DND-41 (cell line): ENCODE data around the gene USP24.

ENCODE experiments used
- ATAC-seq: fragments of 200-7000 bp; cut with Tn5 transposase; 3 replicates; pipeline ENCODE4 v1.9.1; 2021; ENCODE audit warnings: low read depth; ENCODE audit not compliant: insufficient read depth
- DNase-seq: peaks from one replicate; pipeline ENCODE4 v3.0.0-alpha.2; 2020
- H2AFZ ChIP-seq: 2 replicates; pipeline ENCODE4 v1.6.0; 2012; ENCODE audit warnings: low read depth, low read length
- H3K27ac ChIP-seq: 2 replicates; pipeline ENCODE4 v1.5.1; 2012; ENCODE audit warnings: low read length, inconsistent platforms
- H3K27me3 ChIP-seq: fragments of 200-600 bp; sonication (generic); 2 replicates; pipeline ENCODE4 v1.6.0; 2012; ENCODE audit warnings: low read length, mild to moderate bottlenecking, inconsistent platforms; ENCODE audit not compliant: insufficient read depth, poor library complexity
- H3K36me3 ChIP-seq: 2 replicates; pipeline ENCODE4 v1.5.1; 2012; ENCODE audit warnings: low read length, inconsistent platforms; ENCODE audit not compliant: insufficient read depth
- H3K4me1 ChIP-seq: 2 replicates; pipeline ENCODE4 v1.5.1; 2012; ENCODE audit warnings: mild to moderate bottlenecking, low read length; ENCODE audit not compliant: insufficient read depth
- H3K4me2 ChIP-seq: 2 replicates; pipeline ENCODE4 v1.6.0; 2012; ENCODE audit warnings: mild to moderate bottlenecking, moderate library complexity, low read length, inconsistent platforms; ENCODE audit not compliant: insufficient read depth
- H3K4me3 ChIP-seq, 2 experiments: fragments of 200-600 bp in 1 of 2; shearing (Covaris generic) in 1 of 2; 2 replicates each; pipeline ENCODE4 v1.5.1; 2012 to 2016; ENCODE audit warnings: inconsistent platforms in 2 of 2, low read length in 2 of 2, mild to moderate bottlenecking in 2 of 2, low read depth in 1 of 2, moderate library complexity in 1 of 2
- H3K79me2 ChIP-seq: 2 replicates; pipeline ENCODE4 v1.6.0; 2012; ENCODE audit warnings: low read length, inconsistent platforms; ENCODE audit not compliant: insufficient read depth
- H3K9ac ChIP-seq: 2 replicates; pipeline ENCODE4 v1.6.0; 2012; ENCODE audit warnings: low read depth, mild to moderate bottlenecking, inconsistent platforms, low read length, moderate library complexity
- H3K9me3 ChIP-seq: 2 replicates; pipeline ENCODE4 v1.5.1; 2012; ENCODE audit warnings: low read length, moderate library complexity, mild to moderate bottlenecking, inconsistent platforms; ENCODE audit not compliant: insufficient read depth, severe bottlenecking
- H4K20me1 ChIP-seq: 2 replicates; pipeline ENCODE4 v1.6.0; 2012; ENCODE audit warnings: low read length; ENCODE audit not compliant: insufficient read depth
- EZH2 ChIP-seq: IDR thresholded peaks from 3 replicates; pipeline ENCODE4 v1.6.1; 2012; ENCODE audit warnings: borderline replicate concordance, low read depth, mild to moderate bottlenecking, moderate library complexity, low read length, inconsistent platforms; ENCODE audit not compliant: severe bottlenecking
- TF ChIP-seq, protein P1 (sequence below): IDR thresholded peaks from 2 replicates; pipeline ENCODE4 v1.5.1; 2012; ENCODE audit warnings: borderline replicate concordance, low read length, moderate library complexity, mild to moderate bottlenecking; ENCODE audit not compliant: poor library complexity, severe bottlenecking; ENCODE audit errors: extremely low read depth

The USP24 gene

GRCh38 chr1:55250399-55251075, 35.4 kb upstream of the USP24 start:
- ATAC-seq (no peak), DNase-seq (no peak)
- Histone ChIP-seq H3K36me3 (no peaks in the 10 kb centered on the region), H2AFZ (no peak overlapping the region), H3K9ac (no peak overlapping the region), H3K27ac (no peak overlapping the region), H3K4me1 (no peaks in the 10 kb centered on the region), H3K4me3 (no peak overlapping the region), H3K27me3 (peaks cover 8% of the 10 kb centered on the region), H3K79me2 (no peaks in the 10 kb centered on the region), H4K20me1 (no peaks in the 10 kb centered on the region), H3K4me2 (no peak overlapping the region), H3K9me3 (no peaks in the 10 kb centered on the region)
- no peak for TF ChIP-seq EZH2
- TF ChIP-seq, protein P1, sequence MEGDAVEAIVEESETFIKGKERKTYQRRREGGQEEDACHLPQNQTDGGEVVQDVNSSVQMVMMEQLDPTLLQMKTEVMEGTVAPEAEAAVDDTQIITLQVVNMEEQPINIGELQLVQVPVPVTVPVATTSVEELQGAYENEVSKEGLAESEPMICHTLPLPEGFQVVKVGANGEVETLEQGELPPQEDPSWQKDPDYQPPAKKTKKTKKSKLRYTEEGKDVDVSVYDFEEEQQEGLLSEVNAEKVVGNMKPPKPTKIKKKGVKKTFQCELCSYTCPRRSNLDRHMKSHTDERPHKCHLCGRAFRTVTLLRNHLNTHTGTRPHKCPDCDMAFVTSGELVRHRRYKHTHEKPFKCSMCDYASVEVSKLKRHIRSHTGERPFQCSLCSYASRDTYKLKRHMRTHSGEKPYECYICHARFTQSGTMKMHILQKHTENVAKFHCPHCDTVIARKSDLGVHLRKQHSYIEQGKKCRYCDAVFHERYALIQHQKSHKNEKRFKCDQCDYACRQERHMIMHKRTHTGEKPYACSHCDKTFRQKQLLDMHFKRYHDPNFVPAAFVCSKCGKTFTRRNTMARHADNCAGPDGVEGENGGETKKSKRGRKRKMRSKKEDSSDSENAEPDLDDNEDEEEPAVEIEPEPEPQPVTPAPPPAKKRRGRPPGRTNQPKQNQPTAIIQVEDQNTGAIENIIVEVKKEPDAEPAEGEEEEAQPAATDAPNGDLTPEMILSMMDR = no peak

DNA sequence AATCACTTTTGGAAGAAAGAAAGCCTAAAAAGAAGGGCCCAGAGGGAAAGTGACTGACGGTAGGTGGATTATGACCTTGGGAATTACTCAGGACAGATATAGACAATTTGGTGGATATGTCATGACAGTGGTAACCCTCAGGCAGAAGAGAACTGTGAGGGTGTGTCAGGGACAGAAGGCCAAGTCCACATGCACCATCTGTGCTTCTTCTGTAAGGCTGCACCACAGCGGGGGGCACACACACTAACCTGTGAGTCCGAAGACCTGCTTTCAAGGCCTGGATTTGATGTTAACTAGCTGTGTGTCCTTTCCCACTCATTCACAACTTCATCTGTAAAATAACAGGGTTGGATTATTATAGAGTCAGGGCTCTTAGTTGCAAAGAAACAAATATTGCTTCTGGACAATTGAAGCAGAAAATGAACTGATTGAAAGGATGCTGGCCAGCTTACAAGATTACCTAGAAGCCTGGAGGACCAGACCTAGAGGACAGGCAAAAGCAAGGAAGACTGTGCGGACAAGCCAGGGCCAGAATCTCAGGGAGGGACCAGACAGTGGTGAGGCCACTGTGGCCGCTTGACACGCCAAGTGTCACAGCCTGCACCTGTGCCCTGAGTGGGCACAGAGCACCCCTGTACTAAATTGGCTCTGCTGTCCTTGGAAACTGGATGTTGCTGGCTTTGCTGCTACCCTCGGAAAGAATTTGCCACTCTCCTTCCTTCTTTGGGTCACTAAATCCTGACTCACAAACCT, 34.7 kb upstream of the USP24 start:
- H3K27ac ChIP-seq = no peak overlapping the region
- H4K20me1 ChIP-seq = no peaks in the 10 kb centered on the region
- no peak overlapping the region for H3K4me2 ChIP-seq
- H3K79me2 ChIP-seq = no peaks in the 10 kb centered on the region
- ATAC-seq (no peak), DNase-seq (no peak)
- no peaks in the 10 kb centered on the region for H3K36me3 ChIP-seq
- H3K4me1 ChIP-seq = no peaks in the 10 kb centered on the region
- no peak overlapping the region for H3K4me3 ChIP-seq
- H3K27me3 ChIP-seq = peaks cover 8% of the 10 kb centered on the region
- H3K9ac ChIP-seq = no peak overlapping the region
- TF ChIP-seq, protein P1 = no peak
- no peak for TF ChIP-seq EZH2
- H2AFZ ChIP-seq = no peak overlapping the region
- no peaks in the 10 kb centered on the region for H3K9me3 ChIP-seq

- no peak for ATAC-seq
- no peak overlapping the region for H3K4me3 ChIP-seq
- no peaks in the 10 kb centered on the region for H3K9me3 ChIP-seq
- H3K9ac ChIP-seq = no peak overlapping the region
- H3K4me1 ChIP-seq = no peaks in the 10 kb centered on the region
- no peak overlapping the region for H3K27ac ChIP-seq
- no peak overlapping the region for H3K4me2 ChIP-seq
- H3K36me3 ChIP-seq = no peaks in the 10 kb centered on the region
- no peaks in the 10 kb centered on the region for H4K20me1 ChIP-seq
- no peaks in the 10 kb centered on the region for H3K79me2 ChIP-seq
- peaks cover 15% of the 10 kb centered on the region for H3K27me3 ChIP-seq
- no peak for TF ChIP-seq EZH2
- TF ChIP-seq, protein P1 = no peak
- H2AFZ ChIP-seq = no peak overlapping the region
- DNase-seq = no peak
Measured at GRCh38 chr1:55246896-55247295, 31.7 kb upstream of the USP24 start.
